Transverse colon (tissue), 4 donors: ENCODE results near the gene OR12D1. TPM values are rescaled to one million over a fixed set of nuclear protein-coding genes. Genes with fewer than 3 reads are reported as not detected.

Experiments
- DNase-seq: peaks from one replicate; pipeline ENCODE4 v3.0.0-alpha.2; 2019
- H3K27ac ChIP-seq, 4 donors: fragments of 200-600 bp; sonication (generic); 2 replicates each; pipeline ENCODE4 v1.5.1; 2016 to 2018; ENCODE audit warnings: inconsistent platforms in 4 of 4
- H3K27me3 ChIP-seq: fragments of 200-600 bp; sonication (generic); 2 replicates; pipeline ENCODE4 v1.5.1; 2017; ENCODE audit warnings: inconsistent platforms
- H3K36me3 ChIP-seq, 4 donors: fragments of 200-600 bp; sonication (generic); 2 replicates each; pipeline ENCODE4 v1.5.1; 2017 to 2019; ENCODE audit warnings: inconsistent platforms in 4 of 4
- H3K4me1 ChIP-seq, 4 donors: fragments of 200-600 bp; sonication (generic); 2 replicates each; pipeline ENCODE4 v1.5.1; 2017 to 2020; ENCODE audit warnings: inconsistent platforms in 4 of 4
- H3K4me3 ChIP-seq, 4 donors: fragments of 200-600 bp; sonication (generic); 1 replicate in 1 of 4; 2 replicates in 3 of 4; pipeline versions ENCODE4 v1.5.1 to v1.6.1; 2017 to 2019; ENCODE audit warnings: inconsistent platforms in 4 of 4
- H3K9me3 ChIP-seq, 2 donors: fragments of 200-600 bp; sonication (generic); 2 replicates each; pipeline ENCODE4 v1.5.1; 2017 to 2019; ENCODE audit warnings: inconsistent platforms in 2 of 2
- CTCF ChIP-seq, 5 experiments: fragments of 200-600 bp in 3 of 5; fragments of 450-650 bp in 2 of 5; sonication (generic) in 3 of 5; IDR thresholded peaks; 1 replicate in 2 of 5; 2 replicates in 3 of 5; pipeline ENCODE4 v1.5.1; 2016 to 2017; ENCODE audit warnings: antibody characterized with exemption in 5 of 5, inconsistent platforms in 3 of 5, mild to moderate bottlenecking in 2 of 5, moderate library complexity in 1 of 5
- EP300 ChIP-seq: sonication (generic); formaldehyde crosslinking; IDR thresholded peaks from one replicate; pipeline ENCODE4 v1.6.1; 2017; ENCODE audit warnings: antibody characterized with exemption, low read depth
- POLR2A ChIP-seq: fragments of 450-650 bp; IDR thresholded peaks from one replicate; pipeline ENCODE4 v1.6.1; 2016; ENCODE audit warnings: antibody characterized with exemption, mild to moderate bottlenecking, moderate library complexity
- POLR2AphosphoS5 ChIP-seq, 3 donors: sonication (generic); formaldehyde crosslinking; IDR thresholded peaks; one replicate each; pipeline ENCODE4 v1.6.1; 2016; ENCODE audit warnings: antibody characterized with exemption in 3 of 3
- WGBS, 2 donors: methylation state at CpG; one replicate each; pipeline ENCODE4 v1.1.5; 2018; ENCODE audit warnings: low coverage in 1 of 2; 5-methylcytosine and 5-hydroxymethylcytosine counted together
- in situ Hi-C, 4 donors: fragments of 200-750 bp; cut with MboI; loops; one replicate each; pipeline versions ENCODE4 v1.15.0 to v1.15.1; 2017; ENCODE audit warnings: low sequenced_read_pairs in 3 of 4, low pct_ligation_motif_present in 1 of 4, low pct_unique_long_range_greater_than_20kb in 1 of 4
- intact Hi-C: fragments of 100-400 bp; cut with DNase I; formaldehyde crosslinking; loops from one replicate; pipeline ENCODE4 v1.15.1; 2023; ENCODE audit warnings: low total_unique reads
- total RNA-seq, 4 donors: library from RNA; depleted of rRNA; stranded (reverse); fragments of >200 nt; gene quantifications; one replicate each; pipeline ENCODE4 v1.1.0, GENCODE V29; 2016

OR12D1 gene
- not detected for total RNA-seq

- Histone ChIP-seq H3K27ac (no peak within 1 kb of the TSS), H3K9me3 (no peaks in the 10 kb centered on the region), H3K27me3 (no peaks in the 10 kb centered on the region), H3K4me3 (no peak within 1 kb of the TSS), H3K4me1 (no peaks in the 10 kb centered on the region), H3K36me3 (no peaks in the 10 kb centered on the region)
- intact Hi-C loops (no loop called here), in situ Hi-C loops (no loop called here)
- no peak for DNase-seq
- TF ChIP-seq EP300, result no peak
- TF ChIP-seq POLR2A, result no peak
- no peak for TF ChIP-seq CTCF (IDR thresholded peaks at IDR 0.05)
- no peak for TF ChIP-seq POLR2AphosphoS5 (IDR thresholded peaks at IDR 0.05)
Observed at GRCh38 chr6:29414588-29414987, at the start of gene OR12D1. TSS of gene OR12D1 (plus strand) at chr6:29414928.

GRCh38 chr6:29368765-29369164 is 46.0 kb upstream of the OR12D1 start, which contains the start of gene OR5V1:
TSS of gene OR5V1 (minus strand) at chr6:29368865. CDS start at chr6:29356195, 12,670 bp downstream.
- intact Hi-C loops, result no loop called here

DNA sequence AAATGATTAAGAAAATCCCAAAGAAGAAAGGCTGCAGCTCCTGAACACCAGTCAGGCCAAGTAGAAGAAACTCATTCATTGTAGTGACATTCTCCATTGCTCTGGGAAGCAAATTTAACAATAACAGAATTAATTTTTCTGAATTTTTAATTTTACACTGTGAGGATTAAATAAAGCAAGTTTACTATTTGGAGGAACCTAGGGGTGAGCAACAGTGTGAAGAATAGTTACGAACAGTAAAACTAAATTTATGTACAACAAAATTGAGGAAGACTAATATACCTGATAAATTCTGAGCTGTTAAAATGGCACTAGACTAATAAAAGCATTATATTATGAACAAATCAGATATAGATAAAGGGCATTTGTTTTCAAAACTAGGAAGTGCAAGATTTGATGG is 39.5 kb upstream of the OR12D1 start, which contains the start of gene OR12D3:
Gene OR12D3, minus strand, starts transcription at position 101 of the 400 bp plus-strand sequence. Its CDS starts 4 bp downstream, at position 97.
- Histone ChIP-seq H3K36me3 (no peaks in the 10 kb centered on the region), H3K27me3 (no peaks in the 10 kb centered on the region), H3K9me3 (no peaks in the 10 kb centered on the region), H3K27ac (no peak within 1 kb of the TSS), H3K4me1 (no peaks in the 10 kb centered on the region), H3K4me3 (no peak within 1 kb of the TSS)
- DNase-seq, result no peak
- 81 to 91% methylated on average over 1 of the region's 1 CpG for WGBS, 2 donors
- TF ChIP-seq POLR2A, result no peak
- no peak for TF ChIP-seq CTCF (IDR thresholded peaks at IDR 0.05)
- TF ChIP-seq EP300, result no peak
- no peak for TF ChIP-seq POLR2AphosphoS5 (IDR thresholded peaks at IDR 0.05)
- in situ Hi-C loops, result no loop called here
- intact Hi-C loops, result no loop called here

More at GRCh38 chr6:29368765-29369164, 46.0 kb upstream of the OR12D1 start, which contains the start of gene OR5V1:
- no peak within 1 kb of the TSS for H3K27ac ChIP-seq
- in situ Hi-C loops, result no loop called here
- H3K4me3 ChIP-seq, result no peak within 1 kb of the TSS
- no peaks in the 10 kb centered on the region for H3K9me3 ChIP-seq
- no peak for DNase-seq
- no peaks in the 10 kb centered on the region for H3K36me3 ChIP-seq
- WGBS, 2 donors, result 68 to 80% methylated on average over 3 of the region's 3 CpGs
- no peaks in the 10 kb centered on the region for H3K27me3 ChIP-seq
- H3K4me1 ChIP-seq, result no peaks in the 10 kb centered on the region
- TF ChIP-seq EP300, result no peak
- TF ChIP-seq POLR2AphosphoS5 (IDR thresholded peaks at IDR 0.05), result no peak
- TF ChIP-seq POLR2A, result no peak
- no peak for TF ChIP-seq CTCF (IDR thresholded peaks at IDR 0.05)

GRCh38 chr6:29376003-29376402 is 38.7 kb upstream of the OR12D1 start:
- Histone ChIP-seq H3K4me3 (no peak overlapping the region), H3K4me1 (no peaks in the 10 kb centered on the region), H3K27me3 (no peaks in the 10 kb centered on the region), H3K36me3 (no peaks in the 10 kb centered on the region), H3K27ac (no peak overlapping the region), H3K9me3 (no peaks in the 10 kb centered on the region)
- TF ChIP-seq POLR2A (no peak), EP300 (no peak), POLR2AphosphoS5 (IDR thresholded peaks at IDR 0.05) (no peak), CTCF (IDR thresholded peaks at IDR 0.05) (no peak)
- intact Hi-C loops (no loop called here), in situ Hi-C loops (no loop called here)
- DNase-seq, result no peak
